OCI-LY3 (cell line): ENCODE data around the gene LCE1F.

ENCODE experiments used
- H2AFZ ChIP-seq: fragments of 200-600, 300-600 bp; shearing (Covaris generic); 2 replicates; pipeline ENCODE4 v1.6.0; 2014; ENCODE audit warnings: antibody characterized with exemption, low read depth, low read length
- H3K27ac ChIP-seq: fragments of 200-600, 300-600 bp; sonication (generic); 2 replicates; pipeline ENCODE4 v1.5.1; 2014; ENCODE audit warnings: mild to moderate bottlenecking, low read length, moderate library complexity, mixed read lengths
- H3K27me3 ChIP-seq: fragments of 200-600, 300-600 bp; sonication (generic); 2 replicates; pipeline ENCODE4 v1.6.1; 2014; ENCODE audit warnings: low read depth, low read length, mixed read lengths
- H3K36me3 ChIP-seq: fragments of 200-600, 300-600 bp; sonication (generic); replicated peaks from 2 replicates; pipeline ENCODE3; 2014; ENCODE audit warnings: low read depth, low read length, mixed read lengths
- H3K4me1 ChIP-seq: fragments of 300-600, 200-600 bp; sonication (generic); 2 replicates; pipeline ENCODE4 v1.6.1; 2014; ENCODE audit warnings: low read length, mixed read lengths
- H3K4me2 ChIP-seq: fragments of 200-600, 300-600 bp; sonication (generic); 2 replicates; pipeline ENCODE4 v1.6.1; 2014; ENCODE audit warnings: low read length, mixed read lengths
- H3K4me3 ChIP-seq: fragments of 300-600, 200-600 bp; sonication (generic); 2 replicates; pipeline ENCODE4 v1.5.1; 2014; ENCODE audit warnings: antibody characterized with exemption, mild to moderate bottlenecking, low read length, moderate library complexity
- H3K79me2 ChIP-seq: fragments of 300-600, 200-600 bp; shearing (Covaris generic); 2 replicates; pipeline ENCODE4 v1.6.1; 2014; ENCODE audit warnings: mild to moderate bottlenecking, low read length, mixed read lengths
- H3K9ac ChIP-seq: fragments of 300-600, 200-600 bp; shearing (Covaris generic); 2 replicates; pipeline ENCODE4 v1.6.0; 2014; ENCODE audit warnings: mild to moderate bottlenecking, low read length, moderate library complexity
- H3K9me3 ChIP-seq: fragments of 200-600, 300-600 bp; shearing (Covaris generic); 2 replicates; pipeline ENCODE4 v1.6.1; 2014; ENCODE audit warnings: low read length, mixed read lengths; ENCODE audit not compliant: insufficient read depth
- H4K20me1 ChIP-seq: fragments of 200-600, 300-600 bp; sonication (generic); 2 replicates; pipeline ENCODE4 v1.6.1; 2016; ENCODE audit warnings: low read length, mixed read lengths; ENCODE audit not compliant: insufficient read depth
- EZH2phosphoT487 ChIP-seq: fragments of 200-600 bp; shearing (Covaris generic); IDR thresholded peaks from 2 replicates; pipeline ENCODE4 v1.6.1; 2018; ENCODE audit warnings: antibody characterized with exemption, mixed run types, low read depth
- TF ChIP-seq, protein P1 (sequence below): fragments of 200-600, 300-600 bp; sonication (generic); IDR thresholded peaks from 2 replicates; pipeline ENCODE4 v1.5.1; 2014; ENCODE audit warnings: antibody characterized with exemption, low read length, low read depth

LCE1F gene

DNA sequence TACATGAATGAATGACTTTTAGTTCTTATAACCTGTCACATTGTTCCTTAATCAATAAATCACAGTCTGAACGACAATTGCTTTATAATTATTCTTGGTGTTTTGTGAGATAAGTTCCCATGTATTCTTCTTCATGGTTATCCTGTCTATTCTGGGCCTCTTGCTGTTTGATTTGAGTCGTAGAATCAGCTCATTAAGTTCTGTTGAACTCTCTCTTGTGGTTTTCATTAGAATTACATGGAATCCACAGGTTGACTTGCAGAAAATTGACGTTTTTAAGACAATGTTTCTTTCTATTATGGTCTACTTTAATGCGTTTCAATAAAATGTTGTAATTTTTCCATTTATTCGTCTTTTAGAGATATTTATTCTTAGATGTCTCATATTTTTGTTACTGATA is 48.4 kb downstream of the LCE1F start:
- no peak overlapping the region for H2AFZ ChIP-seq
- TF ChIP-seq, protein P1, sequence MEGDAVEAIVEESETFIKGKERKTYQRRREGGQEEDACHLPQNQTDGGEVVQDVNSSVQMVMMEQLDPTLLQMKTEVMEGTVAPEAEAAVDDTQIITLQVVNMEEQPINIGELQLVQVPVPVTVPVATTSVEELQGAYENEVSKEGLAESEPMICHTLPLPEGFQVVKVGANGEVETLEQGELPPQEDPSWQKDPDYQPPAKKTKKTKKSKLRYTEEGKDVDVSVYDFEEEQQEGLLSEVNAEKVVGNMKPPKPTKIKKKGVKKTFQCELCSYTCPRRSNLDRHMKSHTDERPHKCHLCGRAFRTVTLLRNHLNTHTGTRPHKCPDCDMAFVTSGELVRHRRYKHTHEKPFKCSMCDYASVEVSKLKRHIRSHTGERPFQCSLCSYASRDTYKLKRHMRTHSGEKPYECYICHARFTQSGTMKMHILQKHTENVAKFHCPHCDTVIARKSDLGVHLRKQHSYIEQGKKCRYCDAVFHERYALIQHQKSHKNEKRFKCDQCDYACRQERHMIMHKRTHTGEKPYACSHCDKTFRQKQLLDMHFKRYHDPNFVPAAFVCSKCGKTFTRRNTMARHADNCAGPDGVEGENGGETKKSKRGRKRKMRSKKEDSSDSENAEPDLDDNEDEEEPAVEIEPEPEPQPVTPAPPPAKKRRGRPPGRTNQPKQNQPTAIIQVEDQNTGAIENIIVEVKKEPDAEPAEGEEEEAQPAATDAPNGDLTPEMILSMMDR = no peak
- no peak for TF ChIP-seq EZH2phosphoT487

GRCh38 chr1:152824964-152825363 is 50.0 kb downstream of the LCE1F start:
- no peak overlapping the region for H3K4me2 ChIP-seq
- no peaks in the 10 kb centered on the region for H3K36me3 ChIP-seq
- H2AFZ ChIP-seq = no peak overlapping the region
- no peaks in the 10 kb centered on the region for H3K79me2 ChIP-seq
- peaks cover 55% of the 10 kb centered on the region for H3K27me3 ChIP-seq
- H3K4me3 ChIP-seq = no peak overlapping the region
- no peaks in the 10 kb centered on the region for H4K20me1 ChIP-seq
- no peak overlapping the region for H3K9ac ChIP-seq
- no peak overlapping the region for H3K27ac ChIP-seq
- no peaks in the 10 kb centered on the region for H3K9me3 ChIP-seq
- no peak for TF ChIP-seq EZH2phosphoT487
- TF ChIP-seq, protein P1 = no peak
- peaks cover 7% of the 10 kb centered on the region for H3K4me1 ChIP-seq

More for the DNA sequence above, 48.4 kb downstream of the LCE1F start:
- Histone ChIP-seq H3K9me3 (no peaks in the 10 kb centered on the region), H3K4me1 (peaks cover 7% of the 10 kb centered on the region), H3K4me3 (no peak overlapping the region), H3K27me3 (peaks cover 51% of the 10 kb centered on the region), H3K4me2 (no peak overlapping the region), H4K20me1 (no peaks in the 10 kb centered on the region), H3K79me2 (no peaks in the 10 kb centered on the region), H3K9ac (no peak overlapping the region), H3K27ac (no peak overlapping the region), H3K36me3 (no peaks in the 10 kb centered on the region)
